HL-60 (cell line): ENCODE data around the gene ATP2B3.

ENCODE experiments used
- POLR2AphosphoS5 ChIP-seq: IDR thresholded peaks from 2 replicates; pipeline ENCODE4 v1.6.1; 2012; ENCODE audit warnings: low read depth
- SPI1 ChIP-seq: IDR thresholded peaks from 2 replicates; pipeline ENCODE4 v1.6.1; 2012; ENCODE audit warnings: low read depth, mild to moderate bottlenecking, borderline replicate concordance
- TF ChIP-seq, protein P1 (sequence below): IDR thresholded peaks from one replicate; pipeline ENCODE4 v1.5.1; 2011; ENCODE audit warnings: low read length, control low read depth, inconsistent platforms; ENCODE audit not compliant: insufficient read depth

DNA sequence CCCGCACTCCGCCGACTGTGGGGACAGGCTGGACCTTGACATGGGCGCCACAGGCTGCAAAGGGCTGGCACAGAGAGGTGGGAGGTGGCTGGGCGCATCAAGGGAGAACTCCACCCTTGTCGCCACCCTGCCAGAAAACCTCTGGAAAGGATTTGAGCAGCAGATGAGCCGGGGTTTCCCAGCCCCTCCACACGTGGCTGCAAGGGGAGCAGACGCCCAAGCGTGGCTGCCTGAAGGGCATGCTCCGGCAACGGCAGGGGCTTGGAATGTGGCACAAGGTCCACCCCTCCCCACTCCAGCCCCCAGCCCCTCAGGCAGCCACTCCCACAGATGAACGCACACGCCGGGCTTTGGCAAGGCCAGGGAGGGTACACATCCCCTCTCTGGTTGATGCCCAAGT is 18.1 kb upstream of the ATP2B3 start:
- TF ChIP-seq, protein P1, sequence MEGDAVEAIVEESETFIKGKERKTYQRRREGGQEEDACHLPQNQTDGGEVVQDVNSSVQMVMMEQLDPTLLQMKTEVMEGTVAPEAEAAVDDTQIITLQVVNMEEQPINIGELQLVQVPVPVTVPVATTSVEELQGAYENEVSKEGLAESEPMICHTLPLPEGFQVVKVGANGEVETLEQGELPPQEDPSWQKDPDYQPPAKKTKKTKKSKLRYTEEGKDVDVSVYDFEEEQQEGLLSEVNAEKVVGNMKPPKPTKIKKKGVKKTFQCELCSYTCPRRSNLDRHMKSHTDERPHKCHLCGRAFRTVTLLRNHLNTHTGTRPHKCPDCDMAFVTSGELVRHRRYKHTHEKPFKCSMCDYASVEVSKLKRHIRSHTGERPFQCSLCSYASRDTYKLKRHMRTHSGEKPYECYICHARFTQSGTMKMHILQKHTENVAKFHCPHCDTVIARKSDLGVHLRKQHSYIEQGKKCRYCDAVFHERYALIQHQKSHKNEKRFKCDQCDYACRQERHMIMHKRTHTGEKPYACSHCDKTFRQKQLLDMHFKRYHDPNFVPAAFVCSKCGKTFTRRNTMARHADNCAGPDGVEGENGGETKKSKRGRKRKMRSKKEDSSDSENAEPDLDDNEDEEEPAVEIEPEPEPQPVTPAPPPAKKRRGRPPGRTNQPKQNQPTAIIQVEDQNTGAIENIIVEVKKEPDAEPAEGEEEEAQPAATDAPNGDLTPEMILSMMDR, result no peak
- no peak for TF ChIP-seq SPI1
- TF ChIP-seq POLR2AphosphoS5, result no peak
